Measurements from ENCODE around the gene DNAJC13. TPM values are rescaled to one million over a fixed set of nuclear protein-coding genes. Genes with fewer than 3 reads are reported as not detected.

Gene DNAJC13
- total and polyA plus RNA-seq, 7 donors, result 7.4 to 30.9 (median 24.7) TPM

DNA sequence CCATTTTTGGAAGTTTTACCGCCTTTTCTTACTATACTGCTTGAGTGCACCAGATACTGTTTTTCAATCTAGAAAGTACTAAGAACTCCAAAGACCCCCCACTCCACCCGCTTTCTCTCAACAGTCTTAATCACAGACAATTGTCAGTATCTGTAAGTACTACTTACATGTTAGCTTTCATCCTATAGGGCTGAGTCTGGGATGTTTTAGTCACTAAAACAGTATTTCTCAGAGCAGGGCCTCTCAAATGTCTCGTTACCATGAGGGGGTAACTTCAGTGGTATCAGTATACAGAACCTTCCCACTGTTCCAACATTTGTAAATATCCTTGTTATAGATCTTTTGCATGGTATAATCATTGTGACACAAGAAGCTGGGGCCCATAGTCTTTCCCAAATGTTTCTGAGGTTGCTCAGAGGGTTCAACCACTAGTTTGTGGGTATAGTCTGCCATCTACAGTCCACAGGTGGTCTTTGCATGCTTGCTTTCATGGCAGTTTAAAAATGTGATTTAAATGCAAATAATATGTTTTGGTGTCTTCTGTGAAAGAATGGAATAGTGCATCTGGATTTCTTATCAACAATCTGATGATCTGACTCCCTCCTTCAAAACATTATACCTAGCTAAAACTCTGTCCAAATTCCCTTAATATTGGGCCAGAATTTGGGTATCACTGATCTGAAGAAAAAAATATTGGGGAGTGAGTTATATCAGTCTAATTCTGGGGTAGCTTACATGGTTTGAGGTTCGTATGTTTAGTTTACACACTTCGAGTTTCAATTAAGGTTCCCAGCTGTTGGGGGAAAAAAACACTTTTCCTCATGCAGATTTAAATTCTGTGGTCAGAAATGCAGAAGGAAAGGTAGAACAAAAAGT, 18.0 kb upstream of the DNAJC13 start:
- DNase-seq (no peak), ATAC-seq (peak in 3 of 4 donors; percentile 56 to 63 (median 57))
- TF ChIP-seq, protein P1, sequence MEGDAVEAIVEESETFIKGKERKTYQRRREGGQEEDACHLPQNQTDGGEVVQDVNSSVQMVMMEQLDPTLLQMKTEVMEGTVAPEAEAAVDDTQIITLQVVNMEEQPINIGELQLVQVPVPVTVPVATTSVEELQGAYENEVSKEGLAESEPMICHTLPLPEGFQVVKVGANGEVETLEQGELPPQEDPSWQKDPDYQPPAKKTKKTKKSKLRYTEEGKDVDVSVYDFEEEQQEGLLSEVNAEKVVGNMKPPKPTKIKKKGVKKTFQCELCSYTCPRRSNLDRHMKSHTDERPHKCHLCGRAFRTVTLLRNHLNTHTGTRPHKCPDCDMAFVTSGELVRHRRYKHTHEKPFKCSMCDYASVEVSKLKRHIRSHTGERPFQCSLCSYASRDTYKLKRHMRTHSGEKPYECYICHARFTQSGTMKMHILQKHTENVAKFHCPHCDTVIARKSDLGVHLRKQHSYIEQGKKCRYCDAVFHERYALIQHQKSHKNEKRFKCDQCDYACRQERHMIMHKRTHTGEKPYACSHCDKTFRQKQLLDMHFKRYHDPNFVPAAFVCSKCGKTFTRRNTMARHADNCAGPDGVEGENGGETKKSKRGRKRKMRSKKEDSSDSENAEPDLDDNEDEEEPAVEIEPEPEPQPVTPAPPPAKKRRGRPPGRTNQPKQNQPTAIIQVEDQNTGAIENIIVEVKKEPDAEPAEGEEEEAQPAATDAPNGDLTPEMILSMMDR (IDR thresholded peaks at IDR 0.05), result peak; percentile 70
- Histone ChIP-seq H3K27me3 (ENCODE audit: insufficient read depth in 3 of 3, low read length in 2 of 3) (no peaks in the 10 kb centered on the region), H3K9me3 (no peaks in the 10 kb centered on the region), H3K36me3 (ENCODE audit: insufficient read depth in 1 of 2, low read depth in 1 of 2) (no peaks in the 10 kb centered on the region), H3K27ac (no peak overlapping the region), H3K4me3 (no peak overlapping the region), H3K4me1 (no peaks in the 10 kb centered on the region)
- intact Hi-C loops (cut with DNase I), result loop anchor here in 1 of 2 donors (5.0 kb wide), 2 partner anchors 47 to 142 kb away; no protein-coding TSS in a partner anchor
- WGBS, 3 donors, result 66 to 69% (median 66%) methylated on average over 5 of the region's 5 CpGs

DNA sequence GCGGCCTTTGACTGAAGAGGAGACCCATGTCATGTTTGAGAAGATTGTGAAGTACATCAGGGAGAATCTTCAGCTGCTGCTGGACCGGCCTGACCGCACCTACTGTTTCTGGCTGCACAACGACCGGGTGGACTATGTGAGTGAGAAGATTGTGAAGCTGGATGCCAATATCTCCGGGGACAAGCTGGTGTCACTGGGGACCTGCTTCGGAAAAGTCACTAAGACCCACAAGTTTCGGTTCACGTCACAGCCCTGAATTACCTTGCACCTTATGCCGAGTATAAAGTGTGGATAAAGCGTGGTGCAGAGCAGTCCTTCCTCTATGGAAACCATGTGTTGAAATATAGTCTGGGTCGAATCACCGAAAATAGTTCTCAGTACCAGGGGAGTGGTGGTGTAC, 16.0 kb upstream of the DNAJC13 start:
- Histone ChIP-seq H3K36me3 (ENCODE audit: insufficient read depth in 1 of 2, low read depth in 1 of 2) (no peaks in the 10 kb centered on the region), H3K4me3 (no peak overlapping the region)
- WGBS, 3 donors, result 86 to 89% (median 89%) methylated on average over 13 of the region's 13 CpGs

DNA sequence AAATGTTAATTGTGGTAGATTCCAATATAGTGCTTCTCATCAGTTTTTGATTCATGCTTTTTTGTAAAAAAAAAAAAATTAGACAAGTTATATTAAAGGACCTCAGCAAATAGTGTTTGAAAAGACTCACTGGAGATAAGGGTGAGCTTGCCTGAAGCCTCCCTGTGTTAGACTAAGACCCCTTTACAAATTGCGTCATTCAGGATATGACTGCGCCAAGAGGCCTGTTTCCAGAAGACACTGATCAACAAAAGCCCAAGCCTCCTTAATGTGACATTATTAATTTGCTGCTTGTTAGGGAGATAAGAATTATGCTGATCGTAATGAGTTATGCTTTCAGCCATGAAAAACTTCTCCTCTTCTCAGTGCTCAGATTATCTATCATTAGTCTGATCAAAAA, 13.0 kb upstream of the DNAJC13 start:
- TF ChIP-seq, protein P1 (IDR thresholded peaks at IDR 0.05), result no peak
- Histone ChIP-seq H3K36me3 (ENCODE audit: insufficient read depth in 1 of 2, low read depth in 1 of 2) (no peaks in the 10 kb centered on the region), H3K27me3 (ENCODE audit: insufficient read depth in 3 of 3, low read length in 2 of 3) (no peaks in the 10 kb centered on the region), H3K9me3 (no peaks in the 10 kb centered on the region), H3K4me1 (no peaks in the 10 kb centered on the region), H3K27ac (no peak overlapping the region), H3K4me3 (no peak overlapping the region)
- intact Hi-C loops (cut with DNase I), result no loop called here
- ATAC-seq, result no peak
- 83 to 85% (median 84%) methylated on average over 3 of the region's 3 CpGs for WGBS, 3 donors
- DNase-seq, result no peak

More for the DNA sequence above, 16.0 kb upstream of the DNAJC13 start:
- TF ChIP-seq, protein P1 (IDR thresholded peaks at IDR 0.05), result no peak
- DNase-seq, result no peak
- intact Hi-C loops (cut with DNase I), result no loop called here
- no peak for ATAC-seq
- no peaks in the 10 kb centered on the region for H3K4me1 ChIP-seq
- no peak overlapping the region for H3K27ac ChIP-seq
- H3K9me3 ChIP-seq, result no peaks in the 10 kb centered on the region
- H3K27me3 ChIP-seq (ENCODE audit: insufficient read depth in 3 of 3, low read length in 2 of 3), result no peaks in the 10 kb centered on the region

DNA sequence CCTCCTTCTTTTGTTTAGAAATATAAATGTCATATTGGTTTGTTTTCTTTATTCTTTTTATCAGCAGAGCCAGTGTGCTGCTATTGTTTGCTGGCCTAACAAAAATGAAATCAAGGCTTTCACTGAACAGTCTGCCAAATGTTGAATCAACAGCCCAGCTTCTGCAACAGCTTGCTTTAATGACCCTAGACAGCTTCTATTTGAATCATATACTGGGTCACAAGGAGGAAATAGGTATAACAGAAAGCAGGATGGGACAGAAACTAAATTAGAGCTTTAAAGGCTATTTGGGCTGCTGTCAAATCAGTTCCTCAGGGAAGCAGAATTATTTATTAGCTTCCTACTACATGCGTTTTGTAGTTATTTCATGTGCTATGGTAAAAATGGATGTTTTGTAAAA, 12.1 kb upstream of the DNAJC13 start:
- no peaks in the 10 kb centered on the region for H3K4me1 ChIP-seq
- DNase-seq, result no peak
- intact Hi-C loops (cut with DNase I), result no loop called here
- H3K4me3 ChIP-seq, result no peak overlapping the region
- TF ChIP-seq, protein P1 (IDR thresholded peaks at IDR 0.05), result no peak
- WGBS, 3 donors, result 43 to 62% (median 53%) methylated on average over 1 of the region's 1 CpG
- ATAC-seq, result no peak
- H3K27ac ChIP-seq, result no peak overlapping the region
- no peaks in the 10 kb centered on the region for H3K27me3 ChIP-seq (ENCODE audit: insufficient read depth in 3 of 3, low read length in 2 of 3)
- H3K36me3 ChIP-seq (ENCODE audit: insufficient read depth in 1 of 2, low read depth in 1 of 2), result no peaks in the 10 kb centered on the region
- H3K9me3 ChIP-seq, result no peaks in the 10 kb centered on the region
